Esophagus muscularis mucosa (tissue), 4 donors: ENCODE results near the gene ANXA4. TPM values are rescaled to one million over a fixed set of nuclear protein-coding genes. Genes with fewer than 3 reads are reported as not detected.

ENCODE experiments used
- DNase-seq: peaks from one replicate; pipeline ENCODE4 v3.0.0-alpha.2; 2017; ENCODE audit errors: extremely low spot score
- H3K27ac ChIP-seq, 4 donors: fragments of 200-600 bp; sonication (generic); replicated peaks in 1 of 4; 1 replicate in 3 of 4; 2 replicates in 1 of 4; pipeline ENCODE4 v1.5.1; 2016 to 2019; ENCODE audit warnings: mild to moderate bottlenecking in 1 of 4
- H3K27me3 ChIP-seq, 4 donors: fragments of 200-600 bp; sonication (generic); one replicate each; pipeline versions ENCODE4 v1.5.1 to v1.6.0; 2016 to 2019
- H3K36me3 ChIP-seq, 4 donors: fragments of 200-600 bp; sonication (generic); one replicate each; pipeline ENCODE4 v1.5.1; 2016 to 2019
- H3K4me1 ChIP-seq, 4 donors: fragments of 200-600 bp; sonication (generic); one replicate each; pipeline ENCODE4 v1.5.1; 2016 to 2019
- H3K4me3 ChIP-seq, 4 donors: fragments of 200-600 bp; sonication (generic); 1 replicate in 2 of 4; 2 replicates in 2 of 4; pipeline ENCODE4 v1.5.1; 2016 to 2019; ENCODE audit warnings: mild to moderate bottlenecking in 4 of 4, moderate library complexity in 1 of 4
- H3K9me3 ChIP-seq, 4 donors: fragments of 200-600 bp; sonication (generic); 1 replicate in 3 of 4; 2 replicates in 1 of 4; pipeline ENCODE4 v1.5.1; 2016 to 2019
- EP300 ChIP-seq: sonication (generic); formaldehyde crosslinking; IDR thresholded peaks from one replicate; pipeline ENCODE4 v1.6.1; 2017; ENCODE audit warnings: antibody characterized with exemption
- POLR2A ChIP-seq: fragments of 450-650 bp; IDR thresholded peaks from one replicate; pipeline ENCODE4 v1.6.1; 2017; ENCODE audit warnings: antibody characterized with exemption, moderate library complexity, mild to moderate bottlenecking, low read depth
- POLR2AphosphoS5 ChIP-seq, 2 donors: sonication (generic); formaldehyde crosslinking; IDR thresholded peaks; one replicate each; pipeline ENCODE4 v1.6.1; 2017; ENCODE audit warnings: antibody characterized with exemption in 2 of 2
- WGBS: methylation state at CpG from one replicate; pipeline ENCODE4 v1.1.5; 2018; 5-methylcytosine and 5-hydroxymethylcytosine counted together
- intact Hi-C: fragments of 100-400 bp; cut with DNase I; formaldehyde crosslinking; loops from one replicate; pipeline ENCODE4 v1.15.1; 2023
- total RNA-seq, 4 donors: library from RNA; depleted of rRNA; stranded (reverse); fragments of >200 nt; gene quantifications; one replicate each; pipeline versions ENCODE4 v1.1.0 to v1.2.1, GENCODE V29; 2016
- TF ChIP-seq, protein P1 (sequence below), 3 experiments: fragments of 200-600 bp in 2 of 3; fragments of 450-650 bp in 1 of 3; sonication (generic) in 2 of 3; IDR thresholded peaks; one replicate each; pipeline ENCODE4 v1.5.1; 2017 to 2019; ENCODE audit warnings: antibody characterized with exemption in 3 of 3, mild to moderate bottlenecking in 2 of 3, moderate library complexity in 1 of 3

ANXA4 gene
- total RNA-seq, 4 donors from 2014 or later = 44.9 to 94.8 (median 58.5) TPM

DNA sequence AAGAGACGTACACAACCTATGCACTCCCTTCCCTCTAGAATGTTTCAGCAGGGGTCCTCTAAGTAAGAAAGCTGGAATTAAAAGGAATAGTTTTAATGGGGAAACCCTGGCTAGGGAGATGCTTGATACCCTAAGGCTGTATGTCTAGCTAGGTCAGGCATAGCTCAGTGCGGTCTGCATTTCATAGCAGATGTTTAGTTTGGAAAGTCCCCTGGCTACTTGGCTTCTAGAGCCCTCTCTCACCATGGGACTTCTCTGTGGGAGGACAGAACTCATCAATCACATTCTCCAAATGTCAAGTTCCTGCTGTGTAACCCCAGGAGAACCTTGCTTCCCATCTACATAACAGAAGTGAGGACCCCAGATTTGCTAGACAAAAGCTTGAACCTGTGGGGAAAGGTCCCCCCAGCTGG lies 24.1 kb upstream of the ANXA4 start:
- Histone ChIP-seq H3K27ac (no peak overlapping the region), H3K9me3 (no peaks in the 10 kb centered on the region), H3K27me3 (no peaks in the 10 kb centered on the region), H3K36me3 (no peaks in the 10 kb centered on the region), H3K4me1 (peaks cover 0 to 8% (median 4%) of the 10 kb centered on the region in 4 donors), H3K4me3 (no peak overlapping the region)
- intact Hi-C loops = loop anchor here (10.0 kb wide), 1 partner anchor 333 kb away; the partner anchor contains the start of gene GFPT1
- DNase-seq = no peak
- TF ChIP-seq EP300 (no peak), POLR2AphosphoS5 (IDR thresholded peaks at IDR 0.05) (no peak), POLR2A (no peak)
- TF ChIP-seq, protein P1, sequence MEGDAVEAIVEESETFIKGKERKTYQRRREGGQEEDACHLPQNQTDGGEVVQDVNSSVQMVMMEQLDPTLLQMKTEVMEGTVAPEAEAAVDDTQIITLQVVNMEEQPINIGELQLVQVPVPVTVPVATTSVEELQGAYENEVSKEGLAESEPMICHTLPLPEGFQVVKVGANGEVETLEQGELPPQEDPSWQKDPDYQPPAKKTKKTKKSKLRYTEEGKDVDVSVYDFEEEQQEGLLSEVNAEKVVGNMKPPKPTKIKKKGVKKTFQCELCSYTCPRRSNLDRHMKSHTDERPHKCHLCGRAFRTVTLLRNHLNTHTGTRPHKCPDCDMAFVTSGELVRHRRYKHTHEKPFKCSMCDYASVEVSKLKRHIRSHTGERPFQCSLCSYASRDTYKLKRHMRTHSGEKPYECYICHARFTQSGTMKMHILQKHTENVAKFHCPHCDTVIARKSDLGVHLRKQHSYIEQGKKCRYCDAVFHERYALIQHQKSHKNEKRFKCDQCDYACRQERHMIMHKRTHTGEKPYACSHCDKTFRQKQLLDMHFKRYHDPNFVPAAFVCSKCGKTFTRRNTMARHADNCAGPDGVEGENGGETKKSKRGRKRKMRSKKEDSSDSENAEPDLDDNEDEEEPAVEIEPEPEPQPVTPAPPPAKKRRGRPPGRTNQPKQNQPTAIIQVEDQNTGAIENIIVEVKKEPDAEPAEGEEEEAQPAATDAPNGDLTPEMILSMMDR (IDR thresholded peaks at IDR 0.05) = no peak
- WGBS = 100% methylated on average over 1 of the region's 2 CpGs

DNA sequence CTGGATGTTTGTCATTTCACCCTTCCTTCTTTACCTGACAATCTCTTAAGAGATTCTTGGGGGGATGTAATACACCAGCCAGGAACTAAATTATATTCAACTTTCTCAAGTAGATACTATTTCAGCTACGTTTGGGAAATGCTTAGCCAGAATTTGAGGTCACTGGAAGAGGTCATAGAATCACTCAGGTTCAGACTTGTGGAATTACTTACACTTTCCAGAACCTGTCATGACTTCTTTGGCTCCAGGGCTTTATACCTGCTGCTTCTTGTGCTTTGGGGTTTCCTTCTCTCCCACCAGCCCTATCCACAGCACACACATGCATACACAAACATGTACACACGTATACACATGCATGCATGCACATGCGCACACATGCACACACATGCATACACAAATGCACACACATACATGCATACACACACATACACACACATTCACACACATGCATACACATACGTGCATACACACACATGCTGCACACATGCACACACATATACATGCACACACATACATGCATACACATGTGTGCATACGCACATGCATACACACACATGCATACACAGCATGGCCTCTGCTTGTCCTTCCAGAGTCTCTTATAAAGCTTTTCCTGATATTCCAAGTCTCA lies 23.5 kb upstream of the ANXA4 start:
- H3K36me3 ChIP-seq = no peaks in the 10 kb centered on the region
- no peak overlapping the region for H3K27ac ChIP-seq
- H3K9me3 ChIP-seq = no peaks in the 10 kb centered on the region
- DNase-seq = no peak
- WGBS = 80% methylated on average over 5 of the region's 5 CpGs
- no peak for TF ChIP-seq EP300
- TF ChIP-seq POLR2AphosphoS5 (IDR thresholded peaks at IDR 0.05) = no peak
- TF ChIP-seq, protein P1 (IDR thresholded peaks at IDR 0.05) = no peak
- no peak for TF ChIP-seq POLR2A
- intact Hi-C loops = loop anchor here (10.0 kb wide), 1 partner anchor 334 kb away; the partner anchor contains the start of gene GFPT1
- no peak overlapping the region for H3K4me3 ChIP-seq
- H3K4me1 ChIP-seq = peaks cover 0 to 8% (median 4%) of the 10 kb centered on the region in 4 donors
- no peaks in the 10 kb centered on the region for H3K27me3 ChIP-seq

- WGBS = 73% methylated on average over 1 of the region's 1 CpG
- Histone ChIP-seq H3K4me1 (peaks cover 3 to 7% (median 4%) of the 10 kb centered on the region in 4 donors), H3K9me3 (no peaks in the 10 kb centered on the region), H3K36me3 (no peaks in the 10 kb centered on the region), H3K4me3 (no peak overlapping the region), H3K27me3 (no peaks in the 10 kb centered on the region), H3K27ac (no peak overlapping the region)
- intact Hi-C loops = no loop called here
- TF ChIP-seq, protein P1 (IDR thresholded peaks at IDR 0.05) = peak in 1 of 3 experiments; percentile 22
- no peak for TF ChIP-seq EP300
- DNase-seq = no peak
Observed at GRCh38 chr2:69720404-69720803, 21.5 kb upstream of the ANXA4 start.

GRCh38 chr2:69721022-69721421 lies 20.9 kb upstream of the ANXA4 start:
- WGBS = 87% methylated on average over 4 of the region's 4 CpGs
- H3K9me3 ChIP-seq = no peaks in the 10 kb centered on the region
- intact Hi-C loops = no loop called here
- H3K27me3 ChIP-seq = no peaks in the 10 kb centered on the region
- no peak overlapping the region for H3K4me3 ChIP-seq
- TF ChIP-seq, protein P1 (IDR thresholded peaks at IDR 0.05) = no peak
- TF ChIP-seq POLR2A (no peak), EP300 (no peak), POLR2AphosphoS5 (IDR thresholded peaks at IDR 0.05) (no peak)
- no peak overlapping the region for H3K27ac ChIP-seq
- H3K4me1 ChIP-seq = peaks cover 3 to 7% (median 4%) of the 10 kb centered on the region in 4 donors
- DNase-seq = no peak
- H3K36me3 ChIP-seq = no peaks in the 10 kb centered on the region

DNA sequence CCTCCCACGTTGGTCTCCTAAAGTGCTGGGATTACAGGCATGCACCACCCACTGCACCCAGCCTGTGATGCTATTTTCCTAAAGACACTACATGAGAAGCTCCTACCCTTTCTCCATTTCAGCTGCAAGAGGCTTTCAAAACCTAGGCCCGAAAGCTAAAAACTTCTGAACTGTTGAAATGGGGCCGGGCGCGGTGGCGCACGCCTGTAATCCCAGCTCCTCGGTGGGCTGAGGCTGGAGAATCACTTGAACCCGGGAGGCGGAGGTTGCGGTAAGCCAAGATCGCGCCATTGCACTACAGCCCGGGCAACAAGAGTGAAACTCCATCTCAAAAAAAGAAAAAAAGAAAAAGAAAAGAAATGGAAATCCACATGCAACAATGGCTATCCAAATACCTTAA lies 18.1 kb upstream of the ANXA4 start:
- Histone ChIP-seq H3K27ac (no peak overlapping the region), H3K27me3 (no peaks in the 10 kb centered on the region), H3K4me3 (no peak overlapping the region), H3K9me3 (no peaks in the 10 kb centered on the region), H3K4me1 (peaks cover 3 to 7% (median 4%) of the 10 kb centered on the region in 4 donors), H3K36me3 (no peaks in the 10 kb centered on the region)
- 89% methylated on average over 14 of the region's 14 CpGs for WGBS
- intact Hi-C loops = loop anchor here (2.0 kb wide), 1 partner anchor 93 kb away; no protein-coding TSS in a partner anchor
- TF ChIP-seq EP300 = no peak
- TF ChIP-seq POLR2AphosphoS5 (IDR thresholded peaks at IDR 0.05) = no peak
- no peak for DNase-seq
